H1 (cell line): ENCODE data around the gene TRABD2A. TPM values are rescaled to one million over a fixed set of nuclear protein-coding genes. Genes with fewer than 3 reads are reported as not detected.

ENCODE experiments used
- CTCF ChIA-PET: fragments of 300-600 bp; sonication (Branson Sonifier 250); formaldehyde crosslinking; loops from one replicate; lab custom pipeline; 2021; ENCODE audit not compliant: partially characterized antibody; lab: Charles Lee
- POLR2A ChIA-PET: fragments of 300-600 bp; sonication (Branson Sonifier 250); formaldehyde crosslinking; loops from one replicate; lab custom pipeline; 2021; ENCODE audit warnings: inconsistent platforms; ENCODE audit not compliant: partially characterized antibody; lab: Charles Lee
- DNase-seq, 2 experiments: peaks; one replicate each; pipeline versions ENCODE4 v3.0.0 to v3.0.0-alpha.2; 2010 to 2022; ENCODE audit warnings: low spot score in 2 of 2, low read depth in 1 of 2, mixed read lengths in 1 of 2
- FAIRE-seq: peaks from 2 replicates; lab custom pipeline; 2011; peaks lifted over from hg19 to GRCh38; lab: Jason Lieb, UNC
- H2AFZ ChIP-seq: 2 replicates; pipeline ENCODE4 v1.8.1; 2012; ENCODE audit warnings: low read length, inconsistent platforms
- H2AK5ac ChIP-seq: 2 replicates; pipeline ENCODE4 v1.6.1; 2013; ENCODE audit warnings: low read depth, low read length
- H2BK120ac ChIP-seq: replicated peaks from 2 replicates; pipeline ENCODE3; 2013; ENCODE audit warnings: low read depth, low read length, inconsistent platforms
- H2BK12ac ChIP-seq: 2 replicates; pipeline ENCODE4 v1.6.1; 2013; ENCODE audit warnings: low read depth, low read length
- H2BK15ac ChIP-seq: 2 replicates; pipeline ENCODE4 v1.6.1; 2013; ENCODE audit warnings: low read length
- H2BK20ac ChIP-seq: 2 replicates; pipeline ENCODE4 v1.6.1; 2013; ENCODE audit warnings: low read length
- H2BK5ac ChIP-seq: 2 replicates; pipeline ENCODE4 v1.6.1; 2013; ENCODE audit warnings: low read depth, low read length
- H3K14ac ChIP-seq: 2 replicates; pipeline ENCODE4 v1.6.1; 2013; ENCODE audit warnings: inconsistent platforms; ENCODE audit not compliant: insufficient read length
- H3K18ac ChIP-seq: 2 replicates; pipeline ENCODE4 v1.6.1; 2013; ENCODE audit warnings: low read length; ENCODE audit errors: extremely low read depth
- H3K23ac ChIP-seq: 2 replicates; pipeline ENCODE4 v1.6.1; 2013; ENCODE audit warnings: inconsistent platforms; ENCODE audit not compliant: insufficient read length
- H3K23me2 ChIP-seq: 2 replicates; pipeline ENCODE4 v1.6.1; 2013; ENCODE audit warnings: low read depth, low read length
- H3K27ac ChIP-seq: 2 replicates; pipeline ENCODE4 v1.6.1; 2011; ENCODE audit warnings: low read depth, low read length, inconsistent platforms
- H3K27me3 ChIP-seq, 4 experiments: replicated peaks in 1 of 4; 1 replicate in 1 of 4; 2 replicates in 3 of 4; pipeline versions ENCODE4 v1.6.1 to v1.8.1; 2011 to 2013; ENCODE audit warnings: low read length in 3 of 4, mild to moderate bottlenecking in 3 of 4, inconsistent platforms in 2 of 4, mixed read lengths in 2 of 4, moderate library complexity in 1 of 4; ENCODE audit not compliant: control insufficient read depth in 3 of 4, insufficient read depth in 3 of 4; ENCODE audit errors: extremely low read depth in 1 of 4
- H3K36me3 ChIP-seq, 4 experiments: 2 replicates each; pipeline versions ENCODE4 v1.6.1 to v1.8.1; 2011 to 2013; ENCODE audit warnings: mild to moderate bottlenecking in 4 of 4, low read length in 3 of 4, moderate library complexity in 2 of 4, control low read depth in 1 of 4, inconsistent platforms in 1 of 4; ENCODE audit not compliant: insufficient read depth in 4 of 4, control insufficient read depth in 2 of 4
- H3K4ac ChIP-seq: replicated peaks from 2 replicates; pipeline ENCODE3; 2013; ENCODE audit warnings: low read length, low read depth, mixed read lengths, inconsistent platforms; ENCODE audit not compliant: insufficient read length
- H3K4me1 ChIP-seq, 4 experiments: replicated peaks in 1 of 4; 1 replicate in 1 of 4; 2 replicates in 3 of 4; pipeline versions ENCODE4 v1.6.1 to v1.8.1; 2011 to 2013; ENCODE audit warnings: low read length in 3 of 4, inconsistent platforms in 2 of 4, mixed read lengths in 1 of 4; ENCODE audit not compliant: insufficient read depth in 4 of 4, control insufficient read depth in 3 of 4
- H3K4me2 ChIP-seq, 2 experiments: 2 replicates each; pipeline versions ENCODE4 v1.6.1 to v1.8.1; 2011 to 2013; ENCODE audit warnings: low read depth in 2 of 2, low read length in 2 of 2, control low read depth in 1 of 2, inconsistent platforms in 1 of 2, mild to moderate bottlenecking in 1 of 2; ENCODE audit not compliant: insufficient read depth in 1 of 2
- H3K4me3 ChIP-seq, 4 experiments: fragments of 200-600, 300-600 bp in 1 of 4; sonication (generic), shearing (Covaris generic), sonication (Bioruptor Twin) in 1 of 4; 2 replicates each; pipeline versions ENCODE4 v1.5.1 to v1.8.1; 2011 to 2016; ENCODE audit warnings: low read length in 4 of 4, low read depth in 3 of 4, control low read depth in 2 of 4, inconsistent platforms in 2 of 4, mild to moderate bottlenecking in 2 of 4, mixed read lengths in 1 of 4, moderate library complexity in 1 of 4; ENCODE audit not compliant: insufficient read depth in 2 of 4; ENCODE audit errors: extremely low read depth in 1 of 4
- H3K56ac ChIP-seq: replicated peaks from 2 replicates; pipeline ENCODE3; 2013; ENCODE audit warnings: low read depth, mild to moderate bottlenecking, mixed read lengths, low read length, inconsistent platforms; ENCODE audit not compliant: insufficient read length
- H3K79me1 ChIP-seq: 2 replicates; pipeline ENCODE4 v1.6.1; 2013; ENCODE audit warnings: low read depth, low read length, control low read depth
- H3K79me2 ChIP-seq, 2 experiments: 2 replicates each; pipeline versions ENCODE4 v1.6.1 to v1.8.1; 2012 to 2013; ENCODE audit warnings: low read length in 2 of 2, mild to moderate bottlenecking in 2 of 2, inconsistent platforms in 1 of 2; ENCODE audit not compliant: insufficient read depth in 2 of 2, control insufficient read depth in 1 of 2
- H3K9ac ChIP-seq, 4 experiments: replicated peaks in 1 of 4; 1 replicate in 1 of 4; 2 replicates in 3 of 4; pipeline versions ENCODE4 v1.6.1 to v1.8.1; 2011 to 2013; ENCODE audit warnings: low read depth in 3 of 4, low read length in 3 of 4, control low read depth in 2 of 4, mild to moderate bottlenecking in 2 of 4, moderate library complexity in 2 of 4, inconsistent platforms in 1 of 4; ENCODE audit errors: extremely low read depth in 1 of 4
- H3K9me3 ChIP-seq, 2 experiments: 2 replicates each; pipeline versions ENCODE4 v1.6.1 to v1.8.1; 2012 to 2013; ENCODE audit warnings: mild to moderate bottlenecking in 2 of 2, moderate library complexity in 2 of 2, control low read depth in 1 of 2, inconsistent platforms in 1 of 2, low read depth in 1 of 2, low read length in 1 of 2, mixed read lengths in 1 of 2; ENCODE audit not compliant: insufficient read depth in 2 of 2
- H4K20me1 ChIP-seq, 2 experiments: replicated peaks in 1 of 2; 2 replicates each; pipeline versions ENCODE3 to v1.8.1; 2011 to 2013; ENCODE audit warnings: inconsistent platforms in 2 of 2, low read length in 2 of 2, mild to moderate bottlenecking in 1 of 2; ENCODE audit not compliant: insufficient read depth in 2 of 2, control insufficient read depth in 1 of 2
- H4K5ac ChIP-seq: 2 replicates; pipeline ENCODE4 v1.6.1; 2013; ENCODE audit warnings: low read length, low read depth, mixed read lengths, inconsistent platforms; ENCODE audit not compliant: insufficient read length
- H4K8ac ChIP-seq: 2 replicates; pipeline ENCODE4 v1.8.0; 2013; ENCODE audit warnings: mild to moderate bottlenecking, moderate library complexity, low read length, inconsistent platforms; ENCODE audit not compliant: insufficient read depth; ENCODE audit errors: extremely low read depth
- H4K91ac ChIP-seq: replicated peaks from 2 replicates; pipeline ENCODE3; 2013; ENCODE audit warnings: low read length, mixed read lengths, inconsistent platforms; ENCODE audit not compliant: insufficient read length
- BCL11A ChIP-seq, 2 experiments: IDR thresholded peaks; one replicate each; pipeline ENCODE4 v1.6.1; 2011; ENCODE audit warnings: low read depth in 2 of 2, low read length in 2 of 2, mild to moderate bottlenecking in 2 of 2
- CTBP2 ChIP-seq: IDR thresholded peaks from 2 replicates; pipeline ENCODE4 v1.7.0; 2011; ENCODE audit warnings: borderline replicate concordance, mild to moderate bottlenecking, moderate library complexity, mixed read lengths, low read length; ENCODE audit not compliant: insufficient read depth, insufficient read length
- E2F6 ChIP-seq: IDR thresholded peaks from 2 replicates; pipeline ENCODE4 v1.6.1; 2012; ENCODE audit warnings: inconsistent platforms
- HDAC6 ChIP-seq: IDR thresholded peaks from one replicate; pipeline ENCODE4 v1.7.1; 2012; ENCODE audit warnings: low read depth, mild to moderate bottlenecking, inconsistent platforms, low read length, moderate library complexity
- KDM1A ChIP-seq: fragments of 200-600, 300-600 bp; sonication (generic); IDR thresholded peaks from 2 replicates; pipeline ENCODE4 v1.7.1; 2016; ENCODE audit warnings: mild to moderate bottlenecking, low read length, borderline replicate concordance
- KDM5A ChIP-seq: fragments of 200-600 bp; IDR thresholded peaks from 2 replicates; pipeline ENCODE4 v1.7.1; 2012; ENCODE audit warnings: mild to moderate bottlenecking, low read length, inconsistent platforms, mixed read lengths
- SP4 ChIP-seq: IDR thresholded peaks from 2 replicates; pipeline ENCODE4 v1.6.1; 2012; ENCODE audit warnings: low read length, inconsistent platforms
- WGBS, 2 experiments: shearing (Covaris generic) in 1 of 2; methylation state at CpG; one replicate each; pipeline versions ENCODE4 v1.1.6 to v1.1.7; 2013 to 2015; ENCODE audit warnings: low lambda C conversion rate in 2 of 2, mixed read lengths in 2 of 2, inconsistent platforms in 1 of 2, low coverage in 1 of 2, missing lambda C conversion rate in 1 of 2; ENCODE audit not compliant: insufficient replicate concordance in 2 of 2, insufficient coverage in 1 of 2, insufficient read length in 1 of 2; ENCODE audit errors: extremely low coverage in 1 of 2, missing lambda C conversion rate in 1 of 2; 5-methylcytosine and 5-hydroxymethylcytosine counted together
- polyA plus RNA-seq, 7 experiments: library from polyadenylated mRNA; depleted of rRNA in 3 of 7; stranded (reverse) in 5 of 7; unstranded in 2 of 7; fragments of >200 nt in 5 of 7; fragments of 200-250 nt in 2 of 7; gene quantifications; 1 replicate in 5 of 7; 2 replicates in 1 of 7; 4 replicates in 1 of 7; pipeline versions ENCODE4 v1.2.1 to v1.2.3, GENCODE V29; 2011 to 2013; ENCODE audit warnings: missing spikeins in 2 of 7, mixed read lengths in 2 of 7
- total RNA-seq: library from RNA; stranded (reverse); fragmentation: NEBNext Ultra II Directional; extraction: Animal tissue kit (Norgen Biotek cat#: 25700); gene quantifications from 2 replicates; pipeline ENCODE4 v1.2.1, GENCODE V29; 2021

Gene TRABD2A
- total and polyA plus RNA-seq, 2 of the 8 experiments (the other 6 are each of a cell fraction or from before 2014, with no cell fraction given): 17.3 to 18.6 TPM

DNA sequence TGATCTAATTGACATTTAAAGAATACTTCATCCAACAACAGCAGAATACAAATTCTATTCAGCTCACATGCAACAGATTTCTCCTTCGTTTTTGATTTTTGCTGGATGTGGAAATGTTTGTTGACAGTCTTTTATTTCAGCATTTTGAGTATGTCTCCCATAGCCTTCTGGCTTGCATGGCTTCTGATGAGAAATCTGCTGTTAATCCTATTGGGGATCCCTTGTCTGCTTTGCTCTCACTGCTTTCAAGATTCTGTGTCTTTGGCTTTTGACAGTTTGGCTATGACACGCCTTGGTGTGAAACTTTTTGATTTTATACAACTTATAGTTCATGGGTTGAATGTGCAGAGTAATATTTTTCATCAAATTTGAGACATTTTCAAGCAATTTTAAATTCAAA lies 44.7 kb downstream of the TRABD2A start:
- peaks cover 0 to 3% of the 10 kb centered on the region in 2 experiments; a peak in 1 of 4 replicates for H3K9me3 ChIP-seq
- H3K23ac ChIP-seq: no peak overlapping the region
- H3K4me2 ChIP-seq: no peak overlapping the region
- DNase-seq (no peak), FAIRE-seq (peak; percentile 52)
- H3K79me1 ChIP-seq: no peaks in the 10 kb centered on the region
- H3K14ac ChIP-seq: no peak overlapping the region
- H2BK5ac ChIP-seq: no peak overlapping the region
- H3K79me2 ChIP-seq: no peaks in the 10 kb centered on the region
- no peak overlapping the region for H4K8ac ChIP-seq
- no peak overlapping the region for H4K91ac ChIP-seq
- POLR2A ChIA-PET: no interaction called here
- no peak overlapping the region; a peak in 1 of 7 replicates for H3K9ac ChIP-seq
- WGBS, 2 experiments: 87% methylated on average over 2 of the region's 2 CpGs; no CpG with 5 or more reads in 1 of the 2 experiments
- no peak overlapping the region for H3K4me3 ChIP-seq
- H2BK15ac ChIP-seq: no peak overlapping the region
- H2BK20ac ChIP-seq: no peak overlapping the region
- CTCF ChIA-PET: interaction anchor here (2.5 kb wide), 1 partner anchor 11 kb away, joined by 6 read pairs; no protein-coding TSS in a partner anchor
- H2BK120ac ChIP-seq: no peak overlapping the region
- no peaks in the 10 kb centered on the region; a peak in 2 of 8 replicates for H3K36me3 ChIP-seq
- H3K4me1 ChIP-seq: peaks cover 0 to 7% (median 4%) of the 10 kb centered on the region in 4 experiments; a peak in 4 of 7 replicates
- H2AK5ac ChIP-seq: no peak overlapping the region
- no peak overlapping the region for H3K56ac ChIP-seq
- no peak overlapping the region for H2AFZ ChIP-seq
- H3K27ac ChIP-seq: no peak overlapping the region
- H3K27me3 ChIP-seq: no peaks in the 10 kb centered on the region
- no peaks in the 10 kb centered on the region for H3K23me2 ChIP-seq
- H3K18ac ChIP-seq: no peak overlapping the region
- no peak overlapping the region for H4K5ac ChIP-seq
- no peaks in the 10 kb centered on the region for H4K20me1 ChIP-seq
- TF ChIP-seq CTBP2 (no peak), KDM1A (no peak), KDM5A (no peak), SP4 (no peak), E2F6 (no peak), HDAC6 (no peak), BCL11A (IDR thresholded peaks at IDR 0.05; ENCODE audit: low read depth in 2 of 2, low read length in 2 of 2) (no peak)
- H2BK12ac ChIP-seq: no peak overlapping the region
- no peak overlapping the region for H3K4ac ChIP-seq
